ENCODE measurements around the gene ZNF385B. TPM values are rescaled to one million over a fixed set of nuclear protein-coding genes. Genes with fewer than 3 reads are reported as not detected.

The ZNF385B gene
- total and polyA plus RNA-seq, 10 of the 15 experiments (the other 5 are each of a cell fraction or from before 2014, with no cell fraction given) = not detected

DNA sequence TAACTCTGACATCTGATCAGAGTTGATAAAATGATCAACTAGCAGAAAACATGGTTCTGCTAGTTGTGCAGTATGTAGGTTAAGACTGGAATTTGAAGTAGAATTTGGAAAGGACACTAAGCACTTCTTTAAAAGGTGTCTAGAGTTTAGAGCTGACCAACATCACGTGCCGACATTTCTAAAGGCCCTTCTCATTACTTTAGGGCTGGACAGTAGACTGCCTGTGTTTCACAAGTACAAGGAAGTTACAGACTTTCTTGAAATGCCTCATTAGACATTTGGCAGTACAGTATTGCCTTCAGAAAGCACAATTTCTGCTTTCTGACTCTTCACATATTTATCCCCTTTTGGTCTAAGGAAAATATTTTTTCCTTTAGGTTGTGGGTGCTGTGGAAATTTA, 255.3 kb downstream of the ZNF385B start:
- H3K27ac ChIP-seq (ENCODE audit: control insufficient read depth, insufficient read depth) = no peak overlapping the region
- POLR2A ChIA-PET = no interaction called here
- WGBS (ENCODE audit: insufficient coverage, insufficient replicate concordance, low lambda C conversion rate, missing lambda C conversion rate) = 40% methylated on average over 2 of the region's 2 CpGs
- H3K9me3 ChIP-seq (replicated peaks; ENCODE audit: control insufficient read depth, insufficient read depth, low read length) = no peaks in the 10 kb centered on the region
- H3K27me3 ChIP-seq (replicated peaks in 1 of 2; ENCODE audit: control insufficient read depth in 2 of 2, insufficient read depth in 2 of 2, low read length in 1 of 2) = no peaks in the 10 kb centered on the region
- no peaks in the 10 kb centered on the region for H3K79me2 ChIP-seq (ENCODE audit: control insufficient read depth, insufficient read depth, low read length)
- no peak overlapping the region for H3K9ac ChIP-seq (ENCODE audit: control insufficient read depth, insufficient read depth, low read length)
- SMC1A ChIA-PET (ENCODE audit: uncharacterized antibody, unreplicated experiment) = interaction anchor here (1.3 kb wide), 1 partner anchor 14 kb away, joined by 3 read pairs; no protein-coding TSS in a partner anchor
- intact Hi-C loops (cut with micrococcal nuclease; ENCODE audit: unreplicated experiment) (loop anchor here (5.0 kb wide), 1 partner anchor 41 kb away; no protein-coding TSS in a partner anchor), in situ Hi-C loops (cut with MboI) (no loop called here)
- H3K4me2 ChIP-seq (ENCODE audit: control insufficient read depth, insufficient read depth) = no peak overlapping the region
- BruUV-seq (replicated peaks) = no TSS peak
- ATAC-seq = no peak
- CTCF ChIA-PET = no interaction called here
- DNase-seq (ENCODE audit: low read depth, low spot score) = no peak
- no peak for FAIRE-seq
- no peaks in the 10 kb centered on the region for H4K20me1 ChIP-seq (ENCODE audit: control insufficient read depth, insufficient read depth)
- H3K4me3 ChIP-seq = no peak overlapping the region
- H3K36me3 ChIP-seq (ENCODE audit: control insufficient read depth in 2 of 2, insufficient read depth in 2 of 2, low read length in 1 of 2) = no peaks in the 10 kb centered on the region
- no peak overlapping the region for H2AFZ ChIP-seq (ENCODE audit: control insufficient read depth, low read depth, low read length)
- TF ChIP-seq CHD2 (IDR thresholded peaks at IDR 0.05; ENCODE audit: borderline replicate concordance, low read depth, low read length) (no peak), IKZF2 (IDR thresholded peaks at IDR 0.05) (no peak), WRNIP1 (IDR thresholded peaks at IDR 0.05; ENCODE audit: borderline replicate concordance, low read depth, low read length) (no peak)
- TF ChIP-seq, protein P1, sequence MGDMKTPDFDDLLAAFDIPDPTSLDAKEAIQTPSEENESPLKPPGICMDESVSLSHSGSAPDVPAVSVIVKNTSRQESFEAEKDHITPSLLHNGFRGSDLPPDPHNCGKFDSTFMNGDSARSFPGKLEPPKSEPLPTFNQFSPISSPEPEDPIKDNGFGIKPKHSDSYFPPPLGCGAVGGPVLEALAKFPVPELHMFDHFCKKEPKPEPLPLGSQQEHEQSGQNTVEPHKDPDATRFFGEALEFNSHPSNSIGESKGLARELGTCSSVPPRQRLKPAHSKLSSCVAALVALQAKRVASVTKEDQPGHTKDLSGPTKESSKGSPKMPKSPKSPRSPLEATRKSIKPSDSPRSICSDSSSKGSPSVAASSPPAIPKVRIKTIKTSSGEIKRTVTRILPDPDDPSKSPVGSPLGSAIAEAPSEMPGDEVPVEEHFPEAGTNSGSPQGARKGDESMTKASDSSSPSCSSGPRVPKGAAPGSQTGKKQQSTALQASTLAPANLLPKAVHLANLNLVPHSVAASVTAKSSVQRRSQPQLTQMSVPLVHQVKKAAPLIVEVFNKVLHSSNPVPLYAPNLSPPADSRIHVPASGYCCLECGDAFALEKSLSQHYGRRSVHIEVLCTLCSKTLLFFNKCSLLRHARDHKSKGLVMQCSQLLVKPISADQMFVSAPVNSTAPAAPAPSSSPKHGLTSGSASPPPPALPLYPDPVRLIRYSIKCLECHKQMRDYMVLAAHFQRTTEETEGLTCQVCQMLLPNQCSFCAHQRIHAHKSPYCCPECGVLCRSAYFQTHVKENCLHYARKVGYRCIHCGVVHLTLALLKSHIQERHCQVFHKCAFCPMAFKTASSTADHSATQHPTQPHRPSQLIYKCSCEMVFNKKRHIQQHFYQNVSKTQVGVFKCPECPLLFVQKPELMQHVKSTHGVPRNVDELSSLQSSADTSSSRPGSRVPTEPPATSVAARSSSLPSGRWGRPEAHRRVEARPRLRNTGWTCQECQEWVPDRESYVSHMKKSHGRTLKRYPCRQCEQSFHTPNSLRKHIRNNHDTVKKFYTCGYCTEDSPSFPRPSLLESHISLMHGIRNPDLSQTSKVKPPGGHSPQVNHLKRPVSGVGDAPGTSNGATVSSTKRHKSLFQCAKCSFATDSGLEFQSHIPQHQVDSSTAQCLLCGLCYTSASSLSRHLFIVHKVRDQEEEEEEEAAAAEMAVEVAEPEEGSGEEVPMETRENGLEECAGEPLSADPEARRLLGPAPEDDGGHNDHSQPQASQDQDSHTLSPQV (IDR thresholded peaks at IDR 0.05) = no peak
- RAD21 ChIA-PET (ENCODE audit: unreplicated experiment) = no interaction called here
- no peaks in the 10 kb centered on the region for H3K4me1 ChIP-seq (ENCODE audit: control insufficient read depth, insufficient read depth, low read length)
